Keratinocyte (primary cell): Measurements from ENCODE around the gene FURIN.
"Not testable (repeated sequence)": the region's sequence is repeated elsewhere in the genome, so short reads cannot be mapped to it uniquely, and the experiment has no call there.

Source experiments
- EZH2 ChIP-seq: IDR thresholded peaks from one replicate; pipeline ENCODE4 v1.6.1; 2012; ENCODE audit warnings: inconsistent platforms, mild to moderate bottlenecking, low read length, moderate library complexity
- TF ChIP-seq, protein P1 (sequence below), 3 experiments: IDR thresholded peaks in 1 of 3; conservative IDR thresholded peaks in 1 of 3; optimal IDR thresholded peaks in 1 of 3; 2 replicates in 2 of 3; 3 replicates in 1 of 3; pipeline versions ENCODE3 to v1.5.1; 2011; ENCODE audit warnings: low read length in 3 of 3, mild to moderate bottlenecking in 3 of 3, moderate library complexity in 2 of 3, control low read depth in 1 of 3, inconsistent platforms in 1 of 3; ENCODE audit not compliant: insufficient read depth in 2 of 3; ENCODE audit errors: extremely low read depth in 1 of 3

DNA sequence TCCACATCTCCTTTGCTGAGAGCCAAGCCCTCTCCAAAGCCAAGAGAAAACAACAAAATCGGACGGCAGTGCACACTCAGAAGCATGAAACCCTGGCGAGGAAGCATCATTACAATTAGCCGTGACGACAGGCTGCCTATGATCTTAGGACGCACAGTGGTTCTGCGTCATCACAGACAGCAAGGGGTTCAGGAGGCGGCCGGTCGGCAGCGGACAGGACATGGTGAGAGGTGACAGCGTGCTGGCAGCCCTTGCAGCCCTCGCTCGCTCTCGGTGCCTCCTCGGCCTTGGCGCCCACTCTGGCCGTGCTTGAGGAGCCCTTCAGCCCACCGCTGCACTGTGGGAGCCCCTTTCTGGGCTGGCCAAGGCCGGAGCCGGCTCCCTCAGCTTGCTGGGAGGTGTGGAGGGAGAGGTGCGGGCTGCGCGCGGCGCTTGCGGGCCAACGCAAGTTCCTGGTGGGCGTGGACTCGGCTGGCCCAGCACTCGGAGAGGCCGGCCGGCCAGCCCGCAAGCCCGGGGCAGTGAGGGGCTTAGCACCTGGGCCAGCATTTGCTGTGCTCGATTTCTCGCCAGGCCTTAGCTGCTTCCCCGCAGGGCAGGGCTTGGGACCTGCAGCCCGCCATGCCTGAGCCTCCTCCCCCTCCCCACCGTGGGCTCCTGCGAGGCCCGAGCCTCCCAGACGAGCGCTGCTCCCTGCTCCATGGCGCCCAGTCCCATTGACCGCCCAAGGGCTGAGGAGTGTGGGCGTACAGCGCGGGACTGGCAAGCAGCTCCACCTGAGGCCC lies 43.1 kb upstream of the FURIN start:
- TF ChIP-seq, protein P1, sequence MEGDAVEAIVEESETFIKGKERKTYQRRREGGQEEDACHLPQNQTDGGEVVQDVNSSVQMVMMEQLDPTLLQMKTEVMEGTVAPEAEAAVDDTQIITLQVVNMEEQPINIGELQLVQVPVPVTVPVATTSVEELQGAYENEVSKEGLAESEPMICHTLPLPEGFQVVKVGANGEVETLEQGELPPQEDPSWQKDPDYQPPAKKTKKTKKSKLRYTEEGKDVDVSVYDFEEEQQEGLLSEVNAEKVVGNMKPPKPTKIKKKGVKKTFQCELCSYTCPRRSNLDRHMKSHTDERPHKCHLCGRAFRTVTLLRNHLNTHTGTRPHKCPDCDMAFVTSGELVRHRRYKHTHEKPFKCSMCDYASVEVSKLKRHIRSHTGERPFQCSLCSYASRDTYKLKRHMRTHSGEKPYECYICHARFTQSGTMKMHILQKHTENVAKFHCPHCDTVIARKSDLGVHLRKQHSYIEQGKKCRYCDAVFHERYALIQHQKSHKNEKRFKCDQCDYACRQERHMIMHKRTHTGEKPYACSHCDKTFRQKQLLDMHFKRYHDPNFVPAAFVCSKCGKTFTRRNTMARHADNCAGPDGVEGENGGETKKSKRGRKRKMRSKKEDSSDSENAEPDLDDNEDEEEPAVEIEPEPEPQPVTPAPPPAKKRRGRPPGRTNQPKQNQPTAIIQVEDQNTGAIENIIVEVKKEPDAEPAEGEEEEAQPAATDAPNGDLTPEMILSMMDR (optimal IDR thresholded peaks at IDR 0.05 in 1 of 3, IDR thresholded peaks at IDR 0.05 in 1 of 3, conservative IDR thresholded peaks at IDR 0.05 in 1 of 3; ENCODE audit: extremely low read depth in 1 of 3, insufficient read depth in 2 of 3, low read length in 3 of 3), result not testable (repeated sequence)
- TF ChIP-seq EZH2, result not testable (repeated sequence)
